Activated CD8-positive, alpha-beta T cell treated with anti-CD3 and anti-CD28 coated beads for 36 hours (primary cell): ENCODE results near the gene PPFIA2. TPM values are rescaled to one million over a fixed set of nuclear protein-coding genes. Genes with fewer than 3 reads are reported as not detected.

Source experiments
- ATAC-seq: fragments of 200-7000 bp; cut with Tn5 transposase; one replicate; pipeline ENCODE4 v1.10.0; 2021; ENCODE audit warnings: mild to moderate bottlenecking, moderate library complexity
- CTCF ChIA-PET: fragments of 350-600 bp; sonication (Branson Sonifier 250); formaldehyde crosslinking; loops from one replicate; lab custom pipeline; 2021; ENCODE audit warnings: antibody characterized with exemption; lab: Charles Lee
- POLR2A ChIA-PET: fragments of 350-600 bp; sonication (Branson Sonifier 250); formaldehyde crosslinking; loops from one replicate; lab custom pipeline; 2021; ENCODE audit warnings: antibody characterized with exemption; lab: Charles Lee
- DNase-seq: peaks from one replicate; pipeline ENCODE4 v3.0.0-alpha.2; 2020
- H3K27ac Mint-ChIP-seq: one replicate; pipeline ENCODE4 v1.8.0; 2021; ENCODE audit warnings: mild to moderate bottlenecking, mixed read lengths
- H3K27me3 Mint-ChIP-seq: one replicate; pipeline ENCODE4 v1.8.0; 2021; ENCODE audit warnings: mixed read lengths
- H3K36me3 Mint-ChIP-seq: one replicate; pipeline ENCODE4 v1.8.0; 2021; ENCODE audit warnings: low read depth, mixed read lengths
- H3K4me1 Mint-ChIP-seq: one replicate; pipeline ENCODE4 v1.8.0; 2021; ENCODE audit warnings: low read depth, mixed read lengths
- H3K4me3 Mint-ChIP-seq: one replicate; pipeline ENCODE4 v1.8.0; 2021; ENCODE audit warnings: mild to moderate bottlenecking, moderate library complexity, mixed read lengths
- H3K9me3 Mint-ChIP-seq: one replicate; pipeline ENCODE4 v1.8.0; 2021; ENCODE audit warnings: mixed read lengths
- intact Hi-C: fragments of 100-400 bp; cut with micrococcal nuclease; formaldehyde crosslinking; loops from one replicate; pipeline ENCODE4 v1.10.0; 2022
- total RNA-seq, 2 experiments: library from RNA; stranded (reverse); gene quantifications; one replicate each; pipeline ENCODE4 v1.2.3, GENCODE V29; 2021
- TF ChIP-seq, protein P1 (sequence below): fragments of 200-600 bp; IDR thresholded peaks from one replicate; pipeline ENCODE4 v1.8.0; 2022; ENCODE audit warnings: antibody characterized with exemption, mild to moderate bottlenecking

The PPFIA2 gene
- total RNA-seq, 2 experiments from 2014 or later, result not detected

DNA sequence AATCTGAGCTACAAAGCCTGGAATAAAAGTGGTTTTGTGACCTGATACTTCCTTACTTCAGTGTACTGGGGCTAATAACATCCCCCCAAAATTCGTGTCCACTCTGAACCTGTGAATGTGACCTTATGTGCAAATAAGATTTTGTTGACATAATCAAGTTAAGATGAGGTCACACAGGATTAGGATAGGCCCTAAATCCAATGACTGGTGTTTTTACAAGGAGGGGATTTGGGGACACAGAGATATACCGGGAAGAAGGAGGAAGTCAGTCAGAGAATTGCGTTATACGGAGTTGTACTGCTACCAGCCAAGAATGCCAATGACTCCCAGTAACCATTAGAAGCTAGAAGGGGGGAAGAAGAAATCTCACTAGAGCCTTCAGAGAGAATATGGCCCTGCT lies 381.4 kb downstream of the PPFIA2 start:
- no peak for ATAC-seq
- Mint-ChIP-seq H3K4me1 (no peaks in the 10 kb centered on the region), H3K9me3 (peaks cover 5% of the 10 kb centered on the region), H3K27me3 (no peaks in the 10 kb centered on the region), H3K27ac (no peak overlapping the region), H3K4me3 (no peak overlapping the region), H3K36me3 (no peaks in the 10 kb centered on the region)
- no peak for DNase-seq
- intact Hi-C loops, result no loop called here
- ChIA-PET CTCF (no interaction called here), POLR2A (no interaction called here)
- TF ChIP-seq, protein P1, sequence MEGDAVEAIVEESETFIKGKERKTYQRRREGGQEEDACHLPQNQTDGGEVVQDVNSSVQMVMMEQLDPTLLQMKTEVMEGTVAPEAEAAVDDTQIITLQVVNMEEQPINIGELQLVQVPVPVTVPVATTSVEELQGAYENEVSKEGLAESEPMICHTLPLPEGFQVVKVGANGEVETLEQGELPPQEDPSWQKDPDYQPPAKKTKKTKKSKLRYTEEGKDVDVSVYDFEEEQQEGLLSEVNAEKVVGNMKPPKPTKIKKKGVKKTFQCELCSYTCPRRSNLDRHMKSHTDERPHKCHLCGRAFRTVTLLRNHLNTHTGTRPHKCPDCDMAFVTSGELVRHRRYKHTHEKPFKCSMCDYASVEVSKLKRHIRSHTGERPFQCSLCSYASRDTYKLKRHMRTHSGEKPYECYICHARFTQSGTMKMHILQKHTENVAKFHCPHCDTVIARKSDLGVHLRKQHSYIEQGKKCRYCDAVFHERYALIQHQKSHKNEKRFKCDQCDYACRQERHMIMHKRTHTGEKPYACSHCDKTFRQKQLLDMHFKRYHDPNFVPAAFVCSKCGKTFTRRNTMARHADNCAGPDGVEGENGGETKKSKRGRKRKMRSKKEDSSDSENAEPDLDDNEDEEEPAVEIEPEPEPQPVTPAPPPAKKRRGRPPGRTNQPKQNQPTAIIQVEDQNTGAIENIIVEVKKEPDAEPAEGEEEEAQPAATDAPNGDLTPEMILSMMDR, result no peak

DNA sequence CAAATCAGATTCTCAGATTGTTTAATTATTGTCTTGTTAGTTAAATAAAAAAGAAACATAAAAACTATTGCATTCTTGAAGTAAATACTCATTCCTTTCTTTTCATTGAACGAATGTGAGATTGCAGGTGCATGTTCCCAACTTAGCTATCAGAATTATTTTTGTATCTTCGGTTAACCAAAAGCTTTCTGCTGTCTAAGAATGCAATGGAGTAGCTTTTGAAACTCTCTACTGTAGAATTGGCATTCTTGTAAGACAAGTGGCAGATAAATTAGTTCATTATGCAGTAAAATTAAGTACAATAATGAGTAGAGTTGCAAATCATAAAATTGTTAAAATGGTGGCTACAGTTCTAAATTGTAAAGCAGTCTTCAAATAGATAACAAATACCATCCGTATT lies 383.2 kb downstream of the PPFIA2 start:
- CTCF ChIA-PET, result no interaction called here
- Mint-ChIP-seq H3K9me3 (peaks cover 5% of the 10 kb centered on the region), H3K4me1 (no peaks in the 10 kb centered on the region), H3K36me3 (no peaks in the 10 kb centered on the region), H3K27me3 (no peaks in the 10 kb centered on the region), H3K4me3 (no peak overlapping the region), H3K27ac (no peak overlapping the region)
- ATAC-seq, result no peak
- POLR2A ChIA-PET, result no interaction called here
- DNase-seq, result no peak
- TF ChIP-seq, protein P1, result no peak
- intact Hi-C loops, result no loop called here

DNA sequence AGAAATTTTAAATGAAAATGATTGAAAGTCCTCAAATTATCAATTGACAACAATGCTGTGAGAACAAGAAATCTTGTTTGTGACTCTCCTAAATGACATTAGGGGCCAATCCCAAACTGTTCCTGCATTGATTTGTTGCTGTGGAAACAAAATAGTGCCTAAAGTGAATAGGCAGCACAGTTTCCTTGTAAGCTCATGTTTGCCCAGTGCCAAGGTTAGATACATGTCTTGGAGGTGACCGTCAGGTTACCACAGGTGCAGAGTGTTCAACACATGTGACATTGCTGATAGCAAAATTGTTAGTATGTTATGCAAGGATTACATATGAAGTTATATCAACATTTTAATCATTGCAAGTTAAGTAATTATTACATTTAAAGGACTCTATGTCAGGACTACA lies 388.7 kb downstream of the PPFIA2 start:
- no peak for ATAC-seq
- POLR2A ChIA-PET, result interaction anchor here (0.7 kb wide), 1 partner anchor 1106 kb away, joined by 3 read pairs; no protein-coding TSS in a partner anchor
- Mint-ChIP-seq H3K9me3 (peaks cover 4% of the 10 kb centered on the region), H3K27ac (no peak overlapping the region), H3K27me3 (no peaks in the 10 kb centered on the region), H3K36me3 (no peaks in the 10 kb centered on the region), H3K4me3 (no peak overlapping the region), H3K4me1 (no peaks in the 10 kb centered on the region)
- TF ChIP-seq, protein P1, result no peak
- CTCF ChIA-PET, result no interaction called here
- intact Hi-C loops, result no loop called here
- DNase-seq, result no peak

DNA sequence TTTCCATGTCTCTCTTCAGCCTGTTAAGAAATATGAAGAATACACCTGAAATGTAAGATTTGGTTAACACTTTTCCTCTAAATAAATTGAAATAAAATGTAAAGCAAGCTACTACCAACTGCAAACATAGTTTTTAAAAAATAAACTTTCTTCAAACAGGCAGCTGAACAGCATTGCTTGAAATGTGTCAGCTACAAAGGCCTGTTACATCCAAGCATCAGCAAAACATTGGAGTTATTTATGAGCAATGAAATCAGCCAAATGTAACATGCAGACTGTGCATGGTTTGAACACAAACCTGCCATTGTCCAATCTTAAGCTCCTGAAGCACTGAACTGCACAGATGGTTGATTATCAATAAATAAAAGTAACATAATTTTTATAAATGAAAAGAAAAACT lies 390.0 kb downstream of the PPFIA2 start:
- ChIA-PET CTCF (no interaction called here), POLR2A (no interaction called here)
- no peak for ATAC-seq
- no peak for DNase-seq
- H3K27me3 Mint-ChIP-seq, result no peaks in the 10 kb centered on the region
- H3K9me3 Mint-ChIP-seq, result no peaks in the 10 kb centered on the region
- H3K27ac Mint-ChIP-seq, result no peak overlapping the region
- H3K36me3 Mint-ChIP-seq, result no peaks in the 10 kb centered on the region
- intact Hi-C loops, result no loop called here
- H3K4me3 Mint-ChIP-seq, result no peak overlapping the region
- H3K4me1 Mint-ChIP-seq, result no peaks in the 10 kb centered on the region
- TF ChIP-seq, protein P1, result no peak

DNA sequence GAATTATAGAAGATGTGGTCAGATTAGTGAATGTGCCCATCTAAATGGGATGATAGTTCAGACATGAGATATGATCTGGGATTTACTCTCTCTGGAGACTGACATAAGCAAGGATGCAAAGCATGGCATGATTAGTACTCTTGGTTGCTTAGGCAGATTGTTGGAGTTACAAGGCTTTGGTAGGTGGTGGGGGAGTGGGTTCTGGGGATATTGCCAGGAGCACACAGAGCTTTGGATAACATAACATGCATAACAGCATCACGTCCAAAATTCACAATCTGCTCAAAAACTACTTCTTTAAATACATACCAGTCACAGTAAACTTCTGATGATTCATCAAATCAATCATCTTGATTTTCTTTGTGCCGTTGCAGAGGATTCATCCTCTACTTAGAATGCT lies 393.9 kb downstream of the PPFIA2 start:
- Mint-ChIP-seq H3K27ac (no peak overlapping the region), H3K4me1 (no peaks in the 10 kb centered on the region), H3K9me3 (no peaks in the 10 kb centered on the region), H3K4me3 (no peak overlapping the region), H3K36me3 (no peaks in the 10 kb centered on the region), H3K27me3 (no peaks in the 10 kb centered on the region)
- intact Hi-C loops, result no loop called here
- TF ChIP-seq, protein P1, result no peak
- POLR2A ChIA-PET, result no interaction called here
- CTCF ChIA-PET, result no interaction called here
- no peak for DNase-seq
- no peak for ATAC-seq
